H54 (cell line): ENCODE measurements around the gene KRT28.

Experiments
- DNase-seq: peaks from one replicate; pipeline ENCODE4 v3.0.0; 2011; ENCODE audit warnings: low spot score, mixed read lengths; ENCODE audit not compliant: insufficient read length
- FAIRE-seq: peaks from 3 replicates; lab custom pipeline; 2011; peaks lifted over from hg19 to GRCh38; lab: Jason Lieb, UNC
- POLR2A ChIP-seq: IDR thresholded peaks from 2 replicates; pipeline ENCODE4 v1.6.1; 2011; ENCODE audit warnings: low read depth, mild to moderate bottlenecking, low read length

The KRT28 gene, protein sequence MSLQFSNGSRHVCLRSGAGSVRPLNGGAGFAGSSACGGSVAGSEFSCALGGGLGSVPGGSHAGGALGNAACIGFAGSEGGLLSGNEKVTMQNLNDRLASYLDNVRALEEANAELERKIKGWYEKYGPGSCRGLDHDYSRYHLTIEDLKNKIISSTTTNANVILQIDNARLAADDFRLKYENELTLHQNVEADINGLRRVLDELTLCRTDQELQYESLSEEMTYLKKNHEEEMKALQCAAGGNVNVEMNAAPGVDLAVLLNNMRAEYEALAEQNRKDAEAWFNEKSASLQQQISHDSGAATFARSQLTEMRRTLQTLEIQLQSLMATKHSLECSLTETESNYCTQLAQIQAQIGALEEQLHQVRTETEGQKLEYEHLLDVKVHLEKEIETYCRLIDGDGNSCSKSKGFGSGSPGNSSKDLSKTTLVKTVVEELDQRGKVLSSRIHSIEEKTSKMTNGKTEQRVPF

DNA sequence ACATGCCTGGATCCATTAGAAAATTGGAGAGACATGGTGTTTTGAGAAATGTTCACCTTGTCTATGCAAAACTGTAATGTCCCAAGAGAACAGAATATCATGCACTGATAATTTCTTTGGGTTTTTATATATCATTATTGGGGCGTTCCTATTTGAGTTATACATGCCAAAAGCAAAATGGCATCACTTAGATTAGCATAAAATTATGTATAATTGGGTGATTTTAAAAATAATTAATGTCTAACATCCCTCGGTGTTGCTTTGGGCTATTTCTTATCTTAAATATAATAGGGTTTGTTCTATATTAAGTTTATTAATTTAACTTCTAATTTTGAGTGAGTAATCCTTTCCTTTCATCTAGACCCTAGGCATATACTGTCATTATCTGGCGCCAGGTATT lies at the start of gene KRT28:
KRT28 (minus strand) TSS at position 101 of the 400 bp plus-strand sequence; CDS start at position 35, 66 bp downstream.
- DNase-seq (no peak), FAIRE-seq (no peak)
- no peak for TF ChIP-seq POLR2A

DNA sequence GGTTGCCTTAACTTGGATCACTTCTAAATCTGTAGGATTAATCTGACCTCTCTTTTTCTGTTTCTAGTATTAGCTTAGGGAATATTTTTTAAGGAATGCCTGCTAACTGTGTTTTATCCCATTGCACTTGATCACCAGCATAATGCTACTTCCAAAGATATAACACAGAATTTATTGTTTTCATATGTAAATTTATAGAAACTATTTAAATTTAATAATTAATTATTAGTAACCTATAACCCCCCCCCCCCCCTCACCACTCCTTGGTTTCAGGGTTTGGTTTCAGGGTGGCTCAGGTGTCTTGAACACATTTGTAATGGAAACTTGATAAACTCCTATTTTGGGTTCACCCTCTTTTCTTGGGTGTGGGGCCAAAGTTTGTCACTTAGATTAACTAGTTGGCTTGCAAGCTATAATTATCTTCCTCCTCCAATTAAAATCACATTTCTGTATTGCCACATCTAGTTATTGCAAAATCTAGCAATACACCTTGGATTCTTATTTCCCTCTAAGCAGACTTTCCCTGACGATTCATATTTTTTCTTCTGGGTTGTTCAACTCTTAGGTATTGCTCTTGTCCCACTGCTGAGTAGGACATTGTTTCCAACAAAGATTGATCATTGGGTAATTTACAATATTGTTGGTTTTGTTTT lies 49.0 kb upstream of the KRT28 start:
- TF ChIP-seq POLR2A, result no peak
- no peak for FAIRE-seq

DNA sequence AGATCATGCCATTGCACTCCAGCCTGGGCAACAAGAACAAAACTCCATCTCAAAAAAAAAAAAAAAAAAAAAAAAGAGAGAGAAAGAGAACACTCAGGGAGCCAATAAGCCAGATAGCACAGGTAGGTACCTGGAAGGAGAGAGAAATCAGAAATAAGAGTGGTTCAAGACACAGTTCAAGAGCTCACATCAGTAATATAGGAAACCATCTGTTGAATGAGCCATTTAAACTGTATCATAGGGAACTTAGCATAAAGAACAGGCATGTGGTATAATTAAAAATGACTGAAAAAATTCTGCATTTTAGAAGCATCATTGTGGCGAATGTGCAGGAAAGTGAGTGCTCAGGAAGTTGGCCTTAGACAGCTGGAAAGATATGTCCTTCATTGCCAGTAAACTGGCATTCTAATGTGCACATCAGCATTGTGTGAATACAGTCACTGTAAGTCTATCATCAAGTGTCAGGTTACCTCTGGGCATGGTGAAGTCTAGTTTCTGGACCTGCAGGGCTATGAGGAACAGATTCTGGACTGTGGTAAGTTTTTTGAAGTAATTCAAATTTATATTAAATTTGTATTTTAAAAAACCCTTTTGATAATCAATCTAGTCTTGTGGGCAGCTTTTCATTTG lies 46.9 kb upstream of the KRT28 start:
- FAIRE-seq (no peak), DNase-seq (no peak)
- no peak for TF ChIP-seq POLR2A

More for the DNA sequence above, 49.0 kb upstream of the KRT28 start:
- DNase-seq, result no peak

DNA sequence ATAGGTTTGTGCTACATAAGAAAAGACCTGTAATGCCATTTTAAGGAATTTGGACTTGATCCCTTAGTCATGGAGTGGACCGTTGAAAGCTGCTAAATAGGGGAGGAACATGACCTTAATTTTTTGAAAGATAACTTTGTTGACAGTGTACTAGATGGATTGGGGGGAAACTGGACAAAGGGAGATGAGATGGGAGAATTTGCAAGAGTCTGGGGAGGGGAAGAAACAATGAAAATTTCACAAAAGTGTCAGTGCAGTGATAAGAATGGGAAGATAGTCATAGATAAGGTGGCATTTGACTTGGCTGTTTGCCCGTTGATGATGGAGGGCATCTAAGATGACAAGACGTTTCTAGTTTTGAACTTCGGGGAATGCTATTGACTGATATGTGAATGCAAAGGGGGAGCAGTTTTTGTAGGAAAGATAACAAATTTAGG lies 44.9 kb upstream of the KRT28 start:
- DNase-seq (no peak), FAIRE-seq (no peak)
- no peak for TF ChIP-seq POLR2A

DNA sequence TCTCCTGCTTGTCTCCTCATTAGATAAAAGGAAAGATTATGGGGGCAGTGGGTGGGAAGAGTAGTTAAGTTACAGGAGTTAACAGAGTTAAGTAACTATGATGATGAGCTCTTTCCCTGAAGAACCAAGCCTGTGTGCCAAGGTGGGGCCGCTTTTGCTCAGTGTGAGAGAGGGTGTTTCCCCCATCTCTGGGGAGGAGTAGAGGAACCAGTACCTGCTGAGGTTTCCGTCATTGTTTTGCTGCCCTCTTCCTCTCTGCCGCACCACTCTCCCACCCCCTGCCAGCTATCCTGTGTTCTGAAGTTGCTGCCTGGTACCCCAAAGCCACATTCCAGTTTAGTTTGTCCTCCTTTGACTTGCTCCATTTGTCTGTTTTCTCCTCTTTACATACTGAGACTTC lies 43.5 kb upstream of the KRT28 start:
- DNase-seq, result no peak
- TF ChIP-seq POLR2A, result no peak
- no peak for FAIRE-seq

DNA sequence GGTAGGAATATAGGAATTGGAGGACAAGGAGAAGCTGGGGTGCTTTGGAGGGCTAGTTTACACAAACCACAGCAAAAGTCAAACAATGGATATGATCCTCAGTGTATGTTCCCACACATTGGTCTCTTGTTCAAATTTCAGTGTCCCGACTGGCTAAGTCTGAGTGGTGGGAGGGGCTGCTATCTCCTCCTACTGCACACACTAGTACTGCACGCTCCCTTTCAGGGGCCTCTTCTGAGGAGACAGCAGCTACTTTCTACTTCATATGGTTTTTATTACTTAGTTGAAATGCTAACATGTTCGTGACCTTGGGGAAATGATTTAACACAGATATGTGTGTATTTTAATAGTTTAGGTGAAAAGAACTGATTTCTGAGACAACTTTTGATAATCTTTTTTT lies 41.5 kb upstream of the KRT28 start:
- DNase-seq, result no peak
- no peak for TF ChIP-seq POLR2A
- no peak for FAIRE-seq

DNA sequence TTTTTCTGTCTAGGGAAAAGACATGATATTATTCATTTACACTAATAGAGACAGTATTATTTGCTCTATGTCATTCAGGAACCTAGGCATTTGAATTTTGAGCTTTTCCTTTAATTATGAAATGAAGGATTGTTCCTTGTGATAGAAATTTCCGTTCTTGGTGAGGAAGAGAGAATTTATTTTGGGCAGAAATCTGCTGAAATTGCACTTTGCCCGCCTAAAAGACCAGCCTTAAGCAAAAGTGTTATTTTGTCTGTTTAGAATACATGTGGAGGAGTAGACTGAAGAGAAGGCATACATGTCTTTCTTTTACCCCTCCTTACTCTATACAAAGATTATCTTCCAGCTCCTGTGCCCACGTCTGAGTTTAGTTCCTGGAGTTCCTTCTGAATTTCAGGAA lies 39.4 kb upstream of the KRT28 start:
- DNase-seq (no peak), FAIRE-seq (no peak)
- no peak for TF ChIP-seq POLR2A

DNA sequence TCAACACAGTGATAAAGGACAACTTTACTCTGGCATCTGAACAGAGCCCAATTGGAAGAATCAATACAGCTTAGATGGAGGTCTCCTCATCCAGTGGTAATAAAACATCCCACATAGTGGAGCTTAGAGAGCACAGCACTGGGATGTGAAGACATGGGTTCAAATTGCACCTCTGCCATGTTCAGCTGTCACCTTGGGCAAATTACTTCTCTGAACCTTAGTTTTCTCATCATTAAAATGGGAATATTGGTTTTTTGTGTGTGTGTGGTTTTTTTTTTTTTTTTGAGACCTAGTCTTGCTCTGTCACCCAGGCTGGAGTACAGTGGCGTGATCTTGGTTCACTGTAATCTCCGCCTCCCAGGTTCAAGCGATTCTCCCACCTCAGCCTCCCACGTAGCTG lies 36.3 kb upstream of the KRT28 start:
- TF ChIP-seq POLR2A, result no peak
- no peak for FAIRE-seq
- no peak for DNase-seq

DNA sequence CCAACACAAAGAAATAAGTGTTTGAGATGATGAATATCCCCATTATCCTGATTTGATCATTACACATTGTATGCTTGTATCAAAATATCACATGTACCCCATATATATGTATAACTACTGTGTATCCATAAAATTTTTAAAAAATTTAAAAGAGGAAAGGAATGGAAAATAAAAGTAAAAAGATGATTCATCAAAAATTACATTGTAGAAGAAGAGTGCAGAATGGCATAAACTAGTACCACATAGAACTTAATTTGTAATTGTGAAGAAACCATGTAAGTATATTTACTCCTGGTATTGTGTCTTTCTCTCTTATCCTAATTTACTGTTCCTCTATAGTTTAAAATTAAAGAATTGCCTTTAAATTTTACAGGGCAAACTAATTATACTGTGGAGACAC lies 34.1 kb upstream of the KRT28 start:
- FAIRE-seq (no peak), DNase-seq (no peak)
- TF ChIP-seq POLR2A, result no peak

DNA sequence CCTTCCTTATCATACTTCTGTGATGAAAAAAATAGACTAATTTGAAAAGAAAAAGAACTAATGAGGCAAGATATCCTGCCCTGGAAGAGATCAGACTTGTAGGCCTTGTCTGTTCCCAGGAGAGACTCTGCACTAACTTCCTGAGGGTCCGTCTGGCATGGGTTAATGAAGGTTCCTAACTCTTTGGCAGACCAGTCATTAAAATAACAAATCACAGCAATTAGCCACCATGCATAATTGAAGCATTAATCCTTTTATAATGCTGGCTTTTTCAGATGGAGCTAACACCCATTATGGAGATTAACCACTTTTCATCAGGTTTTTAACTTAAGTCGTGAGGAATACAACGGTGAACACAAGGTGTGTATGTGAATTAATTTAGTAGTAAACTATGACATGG lies 33.1 kb upstream of the KRT28 start:
- DNase-seq, result no peak
- no peak for FAIRE-seq
- TF ChIP-seq POLR2A, result no peak

DNA sequence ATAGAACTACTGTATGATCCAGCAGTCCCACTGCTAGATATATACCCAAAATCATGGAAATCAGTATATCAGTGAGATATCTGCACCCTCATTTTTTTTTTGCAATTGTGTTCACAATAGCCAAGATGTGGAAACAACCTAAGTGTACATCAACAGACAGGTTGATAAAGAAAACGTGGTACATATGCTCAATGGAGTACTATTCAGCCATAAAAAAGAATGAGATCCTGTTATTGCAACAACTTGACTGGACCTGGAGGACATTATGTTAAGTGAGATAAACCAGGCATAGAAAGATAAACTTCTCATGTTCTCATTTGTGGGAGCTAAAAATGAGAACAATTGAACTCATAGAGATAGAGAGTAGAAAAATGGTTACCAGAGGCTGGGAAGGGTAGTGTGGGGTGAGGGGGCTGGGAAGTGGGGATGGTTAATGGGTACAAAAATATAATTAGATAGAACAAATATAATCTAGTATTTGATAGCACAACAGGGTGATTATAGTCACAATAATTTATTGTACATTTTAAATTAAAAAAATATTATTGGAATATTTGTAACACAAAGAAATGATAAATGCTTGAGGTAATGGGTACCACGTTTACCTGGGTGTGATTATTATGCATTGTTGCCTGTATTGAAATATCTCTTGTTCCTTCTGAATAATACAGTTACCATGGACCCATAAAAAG lies 30.5 kb upstream of the KRT28 start:
- TF ChIP-seq POLR2A, result no peak
- DNase-seq, result no peak
- FAIRE-seq, result no peak

DNA sequence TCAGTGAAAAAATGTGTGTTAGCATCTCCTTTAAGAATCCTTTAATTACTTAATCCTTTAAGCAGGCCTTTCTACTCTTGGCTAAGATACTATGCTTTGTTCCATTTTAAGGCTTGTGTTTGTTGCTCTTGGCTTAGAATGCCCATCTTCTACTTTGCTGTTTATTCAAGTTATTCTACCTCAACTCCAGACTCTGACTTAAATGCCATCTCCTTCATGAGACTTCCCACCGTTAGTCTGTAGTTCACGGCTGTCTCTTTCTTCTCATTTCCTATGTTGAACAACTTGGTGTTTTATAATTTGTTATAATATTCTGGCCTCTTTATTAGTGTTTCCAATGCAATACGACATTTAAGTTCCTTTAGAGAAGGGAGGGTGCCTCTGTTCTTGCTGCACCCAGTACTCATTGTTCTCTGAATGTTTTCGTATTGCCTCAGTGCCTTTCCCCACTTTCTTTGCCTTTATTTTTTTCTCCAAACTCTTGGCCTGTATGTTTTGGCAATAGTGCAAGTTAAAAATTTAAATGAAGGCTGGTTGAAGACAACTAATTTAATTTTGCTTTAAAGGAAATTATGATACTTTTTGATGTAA lies 28.8 kb upstream of the KRT28 start:
- no peak for TF ChIP-seq POLR2A
- DNase-seq (no peak), FAIRE-seq (no peak)

DNA sequence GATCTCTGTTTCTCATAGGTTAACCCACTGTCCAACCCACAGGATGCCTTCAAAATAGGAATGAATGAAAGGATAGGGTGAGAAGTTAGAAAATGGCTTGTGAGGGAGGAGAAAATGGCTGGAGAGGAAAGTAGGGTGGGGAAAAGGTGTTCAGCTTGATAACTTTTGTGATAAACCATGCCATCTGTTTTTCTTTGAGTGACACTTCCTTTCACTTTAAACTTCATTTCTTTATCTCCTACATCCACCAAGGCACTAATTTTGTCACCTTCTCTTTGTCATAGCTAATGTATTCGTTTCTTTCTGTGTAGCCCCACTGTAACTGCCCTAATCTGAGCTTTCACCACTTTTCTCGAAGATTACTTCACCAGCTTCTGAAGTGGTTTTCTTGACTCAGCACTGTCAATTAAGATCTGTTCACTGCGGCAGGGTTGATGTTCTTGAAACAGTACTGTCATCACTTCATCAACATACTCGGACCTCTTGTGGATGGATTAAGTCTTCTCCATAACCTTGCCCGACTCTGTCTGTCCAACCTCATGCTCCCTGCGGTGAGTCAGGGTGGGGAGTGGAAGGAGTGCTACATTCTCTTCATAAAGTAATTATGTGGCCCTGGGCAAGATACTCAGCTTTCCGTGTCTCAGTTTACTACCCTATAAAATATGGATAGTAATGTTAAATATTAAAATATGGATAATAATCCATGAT lies 28.1 kb upstream of the KRT28 start:
- FAIRE-seq (no peak), DNase-seq (no peak)
- no peak for TF ChIP-seq POLR2A
